GM21390 (cell line): Measurements from ENCODE around the gene EGFL7.

Experiments used
- ATAC-seq: cut with Tn5 transposase; IDR thresholded peaks from one replicate; pipeline ENCODE4 v1.9.1; 2021; ENCODE audit not compliant: unreplicated experiment

EGFL7 gene

GRCh38 chr9:136643596-136644342 is 18.9 kb upstream of the EGFL7 start:
- no peak for ATAC-seq

- ATAC-seq: no peak
Observed at GRCh38 chr9:136644343-136644592, 18.4 kb upstream of the EGFL7 start.

GRCh38 chr9:136644593-136645351 is 17.9 kb upstream of the EGFL7 start:
- ATAC-seq: no peak

- ATAC-seq: no peak
Observed at GRCh38 chr9:136645352-136645902, 17.3 kb upstream of the EGFL7 start.

- ATAC-seq: no peak
Observed at GRCh38 chr9:136645903-136646754, 16.6 kb upstream of the EGFL7 start.

GRCh38 chr9:136646827-136647711 is 15.6 kb upstream of the EGFL7 start:
- no peak for ATAC-seq

GRCh38 chr9:136648751-136649150 is 14.0 kb upstream of the EGFL7 start:
- no peak for ATAC-seq

GRCh38 chr9:136650021-136650420 is 12.7 kb upstream of the EGFL7 start:
- ATAC-seq: no peak

- ATAC-seq: no peak
Observed at GRCh38 chr9:136650648-136651047, 12.1 kb upstream of the EGFL7 start.

- no peak for ATAC-seq
Observed at GRCh38 chr9:136651860-136652259, 10.9 kb upstream of the EGFL7 start.

GRCh38 chr9:136653323-136654079 is 9.2 kb upstream of the EGFL7 start:
- ATAC-seq: no peak

GRCh38 chr9:136654820-136655535 is 7.7 kb upstream of the EGFL7 start:
- no peak for ATAC-seq

GRCh38 chr9:136655536-136656182 is 7.1 kb upstream of the EGFL7 start:
- no peak for ATAC-seq

GRCh38 chr9:136656183-136656738 is 6.5 kb upstream of the EGFL7 start:
- no peak for ATAC-seq

- ATAC-seq: no peak
Observed at GRCh38 chr9:136656795-136657611, 5.7 kb upstream of the EGFL7 start.

GRCh38 chr9:136657974-136658848 is 4.5 kb upstream of the EGFL7 start:
- no peak for ATAC-seq
